IMR-90 (cell line): Measurements from ENCODE around the gene MYO10. TPM values are rescaled to one million over a fixed set of nuclear protein-coding genes. Genes with fewer than 3 reads are reported as not detected.
"Not testable (repeated sequence)": the region's sequence is repeated elsewhere in the genome, so short reads cannot be mapped to it uniquely, and the experiment has no call there.

Source experiments
- ATAC-seq: fragments of 200-7000 bp; cut with Tn5 transposase; 2 replicates; pipeline ENCODE4 v1.9.1; 2020; ENCODE audit warnings: low read depth, mild to moderate bottlenecking, moderate library complexity
- BruUV-seq: library from RNA; stranded (reverse); fragments of 400-500 nt; replicated peaks from 2 replicates; lab custom pipeline; 2021; lab: Mats Ljungman, UMichigan
- CTCF ChIA-PET: fragments of 300-600 bp; formaldehyde crosslinking; extraction: SDS; loops from one replicate; lab custom pipeline; 2021; ENCODE audit warnings: antibody characterized with exemption; lab: Yijun Ruan, JAX
- POLR2A ChIA-PET: fragments of 300-600 bp; sonication (Branson Sonifier 250); formaldehyde crosslinking; loops from one replicate; lab custom pipeline; 2022; ENCODE audit warnings: antibody characterized with exemption; ENCODE audit not compliant: unreplicated experiment; lab: Charles Lee
- DNase-seq: peaks from one replicate; pipeline ENCODE4 v3.0.0; 2013
- H2AFZ ChIP-seq: replicated peaks from 2 replicates; pipeline ENCODE3; 2013; ENCODE audit warnings: low read length, mild to moderate bottlenecking; ENCODE audit not compliant: poor library complexity
- H2AK5ac ChIP-seq: 2 replicates; pipeline ENCODE4 v1.6.1; 2013; ENCODE audit warnings: low read depth, low read length, inconsistent platforms
- H2AK9ac ChIP-seq: replicated peaks from 2 replicates; pipeline ENCODE3; 2013; ENCODE audit warnings: mild to moderate bottlenecking, low read depth, low read length, moderate library complexity; ENCODE audit not compliant: poor library complexity
- H2BK120ac ChIP-seq: 2 replicates; pipeline ENCODE4 v1.6.1; 2013; ENCODE audit warnings: low read depth, low read length, inconsistent platforms
- H2BK15ac ChIP-seq: 3 replicates; pipeline ENCODE4 v1.6.1; 2013; ENCODE audit warnings: low read depth, low read length, inconsistent platforms
- H2BK20ac ChIP-seq: 2 replicates; pipeline ENCODE4 v1.6.1; 2013; ENCODE audit warnings: low read depth, mild to moderate bottlenecking, inconsistent platforms, low read length, moderate library complexity
- H2BK5ac ChIP-seq: 2 replicates; pipeline ENCODE4 v1.6.1; 2013; ENCODE audit warnings: mild to moderate bottlenecking, low read depth, low read length, inconsistent platforms; ENCODE audit not compliant: poor library complexity, severe bottlenecking
- H3K14ac ChIP-seq: replicated peaks from 2 replicates; pipeline ENCODE4 v1.6.1; 2013; ENCODE audit warnings: low read depth, low read length, inconsistent platforms
- H3K18ac ChIP-seq: 2 replicates; pipeline ENCODE4 v1.6.1; 2013; ENCODE audit warnings: low read depth, low read length, control low read depth
- H3K23ac ChIP-seq: 2 replicates; pipeline ENCODE4 v1.6.1; 2013; ENCODE audit warnings: low read depth, low read length, inconsistent platforms
- H3K27ac ChIP-seq: 2 replicates; pipeline ENCODE4 v1.5.1; 2013; ENCODE audit warnings: mild to moderate bottlenecking, control low read depth, low read length; ENCODE audit not compliant: insufficient read depth
- H3K27me3 ChIP-seq: 2 replicates; pipeline ENCODE4 v1.6.1; 2013; ENCODE audit warnings: low read length; ENCODE audit not compliant: control insufficient read depth, insufficient read depth
- H3K36me3 ChIP-seq: 2 replicates; pipeline ENCODE4 v1.6.1; 2013; ENCODE audit warnings: low read length, mixed read lengths; ENCODE audit not compliant: control insufficient read depth, insufficient read depth
- H3K4ac ChIP-seq: 2 replicates; pipeline ENCODE4 v1.6.1; 2013; ENCODE audit warnings: low read depth, low read length, inconsistent platforms
- H3K4me1 ChIP-seq: 2 replicates; pipeline ENCODE4 v1.6.1; 2013; ENCODE audit warnings: low read length, mixed read lengths; ENCODE audit not compliant: control insufficient read depth, insufficient read depth
- H3K4me2 ChIP-seq: 2 replicates; pipeline ENCODE4 v1.6.1; 2013; ENCODE audit warnings: low read depth, mild to moderate bottlenecking, control low read depth, low read length, moderate library complexity
- H3K4me3 ChIP-seq: 2 replicates; pipeline ENCODE4 v1.5.1; 2013; ENCODE audit warnings: low read depth, mild to moderate bottlenecking, control low read depth, low read length, moderate library complexity; ENCODE audit not compliant: insufficient read depth
- H3K56ac ChIP-seq: 2 replicates; pipeline ENCODE4 v1.6.1; 2013; ENCODE audit warnings: low read length, inconsistent platforms; ENCODE audit not compliant: insufficient read depth; ENCODE audit errors: extremely low read depth
- H3K79me1 ChIP-seq, 2 experiments: 2 replicates each; pipeline ENCODE4 v1.6.1; 2013; ENCODE audit warnings: low read length in 2 of 2, inconsistent platforms in 1 of 2, low read depth in 1 of 2
- H3K9ac ChIP-seq: 2 replicates; pipeline ENCODE4 v1.6.1; 2013; ENCODE audit warnings: low read depth, low read length, control low read depth
- H3K9me1 ChIP-seq: 2 replicates; pipeline ENCODE4 v1.6.1; 2013; ENCODE audit warnings: low read length, inconsistent platforms; ENCODE audit not compliant: insufficient read depth
- H3K9me3 ChIP-seq: 2 replicates; pipeline ENCODE4 v1.6.1; 2013; ENCODE audit warnings: low read length; ENCODE audit not compliant: control insufficient read depth, insufficient read depth
- H4K20me1 ChIP-seq: 2 replicates; pipeline ENCODE4 v1.6.1; 2013; ENCODE audit warnings: low read length, inconsistent platforms; ENCODE audit not compliant: insufficient read depth
- H4K5ac ChIP-seq: 2 replicates; pipeline ENCODE4 v1.6.1; 2013; ENCODE audit warnings: mild to moderate bottlenecking, low read depth, low read length, control low read depth
- H4K8ac ChIP-seq, 2 experiments: 2 replicates each; pipeline ENCODE4 v1.6.1; 2013; ENCODE audit warnings: low read depth in 2 of 2, low read length in 2 of 2, control low read depth in 1 of 2, inconsistent platforms in 1 of 2
- H4K91ac ChIP-seq: 2 replicates; pipeline ENCODE4 v1.6.1; 2013; ENCODE audit warnings: low read depth, low read length, inconsistent platforms; ENCODE audit not compliant: insufficient read depth
- RAD21 ChIP-seq: IDR thresholded peaks from 2 replicates; pipeline ENCODE4 v1.6.1; 2012; ENCODE audit warnings: low read length, improper control_type of control experiment
- WGBS, 2 experiments: methylation state at CpG; one replicate each; pipeline versions ENCODE4 v1.1.5 to v1.1.7; 2013; ENCODE audit warnings: missing lambda C conversion rate in 2 of 2; ENCODE audit not compliant: insufficient read length in 1 of 2; ENCODE audit errors: extremely low coverage in 2 of 2; 5-methylcytosine and 5-hydroxymethylcytosine counted together
- dilution Hi-C: fragments of 300-500 bp; cut with HindIII; formaldehyde crosslinking; loops from one replicate; pipeline ENCODE4 v1.14.3; 2018; ENCODE audit warnings: low sequenced_read_pairs; ENCODE audit not compliant: unreplicated experiment
- in situ Hi-C: fragments of 300-500 bp; cut with MboI; formaldehyde crosslinking; loops from 3 replicates; pipeline ENCODE4 v1.14.3; 2019; ENCODE audit warnings: low sequenced_read_pairs, inconsistent platforms, mixed read lengths
- intact Hi-C: fragments of 100-400 bp; cut with micrococcal nuclease; formaldehyde crosslinking; loops from 2 replicates; pipeline ENCODE4 v1.10.0; 2022
- polyA plus RNA-seq, 3 experiments: library from polyadenylated mRNA; depleted of rRNA; stranded (reverse); fragments of >200 nt; gene quantifications; 2 replicates each; pipeline ENCODE4 v1.2.3, GENCODE V29; 2012; ENCODE audit warnings: low replicate concordance in 1 of 3
- total RNA-seq: library from RNA; depleted of rRNA; stranded (reverse); fragments of >200 nt; gene quantifications from 2 replicates; pipeline ENCODE4 v1.2.3, GENCODE V29; 2012

Gene MYO10
- total and polyA plus RNA-seq, 2 of the 4 experiments (the other 2 are of a cell fraction): 39.9 to 115 TPM

DNA sequence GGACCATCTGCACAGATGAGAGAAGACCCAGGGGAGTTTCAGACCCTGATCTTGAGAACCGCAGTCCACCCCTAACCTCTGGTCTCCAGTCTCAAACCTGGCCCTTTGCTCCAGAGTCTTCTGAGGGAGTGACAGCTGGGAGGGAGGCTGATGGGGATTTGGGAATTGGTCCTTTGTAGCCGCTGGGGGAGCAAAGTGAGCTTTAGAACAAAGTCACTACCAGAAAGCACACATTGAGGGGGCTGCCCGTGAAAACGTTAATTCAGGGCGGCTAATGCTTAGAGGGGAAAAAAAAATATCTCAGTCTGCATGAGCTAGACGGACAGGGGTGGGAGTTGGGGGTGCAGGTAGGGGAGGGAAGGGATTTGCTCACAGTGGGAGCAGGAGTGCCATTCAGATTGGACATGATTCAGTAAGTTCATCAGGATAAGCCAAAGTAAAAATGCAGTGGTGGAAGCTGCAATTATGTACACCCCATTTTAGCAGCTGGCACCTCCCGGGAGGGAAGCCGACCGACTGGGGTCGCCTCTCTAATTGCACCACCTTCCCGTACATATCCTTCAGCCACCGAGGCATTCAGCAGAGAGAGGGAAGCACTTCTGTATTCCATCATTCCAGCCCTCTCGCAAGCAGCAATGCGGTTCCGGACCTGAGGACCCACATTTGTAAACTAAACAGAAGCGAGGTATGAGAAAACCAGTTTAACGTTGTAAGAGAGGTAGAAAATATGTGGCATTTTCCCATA is 195.8 kb downstream of the MYO10 start (continued):
- TF ChIP-seq RAD21: no peak

DNA sequence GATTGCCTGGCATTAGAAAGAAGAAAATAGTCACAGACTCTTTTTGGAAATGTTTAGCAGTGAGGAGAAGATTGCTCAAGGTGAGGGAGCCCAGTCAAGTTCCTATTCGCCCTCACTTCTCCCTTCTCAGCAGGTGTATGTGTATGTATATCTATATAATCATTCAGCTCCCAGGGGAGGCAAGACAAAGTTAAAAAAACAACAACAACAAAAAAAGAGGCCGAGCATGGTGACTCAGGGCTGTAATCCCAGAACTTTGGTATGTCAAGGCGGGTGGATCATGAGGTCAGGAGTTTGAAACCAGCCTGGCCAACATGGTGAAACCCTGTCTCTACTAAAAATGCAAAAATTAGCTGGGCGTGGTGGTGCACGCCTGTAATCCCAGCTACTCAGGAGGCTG is 197.7 kb downstream of the MYO10 start:
- Histone ChIP-seq H3K4me1 (peaks cover 24% of the 10 kb centered on the region), H3K27ac (peak overlapping the region; percentile 2; the same call in 1 of the 2 replicates), H3K36me3 (peaks cover 44% of the 10 kb centered on the region), H3K9me1 (peaks cover 27% of the 10 kb centered on the region), H4K20me1 (peaks cover 54% of the 10 kb centered on the region), H3K79me1 (peaks cover 22 to 89% of the 10 kb centered on the region in 2 experiments), H3K23ac (peak overlapping the region; percentile 1; the same call in 1 of the 2 replicates)
- H4K91ac ChIP-seq, H3K9me3 ChIP-seq, H3K4me2 ChIP-seq, intact Hi-C loops, H2BK20ac ChIP-seq, H2AK5ac ChIP-seq, in situ Hi-C loops, H3K9ac ChIP-seq, H2AFZ ChIP-seq, H3K4ac ChIP-seq, H2AK9ac ChIP-seq, H3K14ac ChIP-seq, ATAC-seq, dilution Hi-C loops, H2BK15ac ChIP-seq, H3K18ac ChIP-seq, H3K27me3 ChIP-seq, CTCF ChIA-PET, BruUV-seq, H2BK120ac ChIP-seq, H3K56ac ChIP-seq, POLR2A ChIA-PET, H4K8ac ChIP-seq, H4K5ac ChIP-seq, H3K4me3 ChIP-seq, H2BK5ac ChIP-seq: not testable (repeated sequence)
- DNase-seq: peak; percentile 32
- WGBS, 2 experiments: no CpG with 5 or more reads among the region's 5 CpGs
